Lower leg skin (tissue), 4 donors: ENCODE results near the gene RBM47. TPM values are rescaled to one million over a fixed set of nuclear protein-coding genes. Genes with fewer than 3 reads are reported as not detected.

Experiments
- DNase-seq, 2 donors: peaks; one replicate each; pipeline ENCODE4 v3.0.0-alpha.2; 2019; ENCODE audit warnings: low spot score in 2 of 2
- H3K4me3 ChIP-seq: fragments of 200-600 bp; sonication (generic); 2 replicates; pipeline ENCODE4 v1.5.1; 2017; ENCODE audit warnings: mild to moderate bottlenecking, low read depth; ENCODE audit not compliant: poor library complexity, severe bottlenecking
- POLR2A ChIP-seq, 2 donors: fragments of 450-650 bp; IDR thresholded peaks; one replicate each; pipeline ENCODE4 v1.6.1; 2016 to 2017; ENCODE audit warnings: antibody characterized with exemption in 2 of 2, mild to moderate bottlenecking in 1 of 2, moderate library complexity in 1 of 2
- WGBS, 2 donors: methylation state at CpG; one replicate each; pipeline ENCODE4 v1.1.5; 2018; 5-methylcytosine and 5-hydroxymethylcytosine counted together
- intact Hi-C: fragments of 100-400 bp; cut with DNase I; formaldehyde crosslinking; loops from one replicate; pipeline ENCODE4 v1.15.0; 2023; ENCODE audit warnings: low total_unique reads
- total RNA-seq, 4 donors: library from RNA; depleted of rRNA; stranded (reverse); fragments of >200 nt; gene quantifications; one replicate each; pipeline ENCODE4 v1.1.0, GENCODE V29; 2016
- TF ChIP-seq, protein P1 (sequence below), 3 donors: fragments of 450-650 bp; IDR thresholded peaks; one replicate each; pipeline ENCODE4 v1.5.1; 2016; ENCODE audit warnings: antibody characterized with exemption in 3 of 3, mild to moderate bottlenecking in 3 of 3, moderate library complexity in 2 of 3

Gene RBM47
- total RNA-seq, 4 donors from 2014 or later = 38.4 to 73.8 (median 46.9) TPM

DNA sequence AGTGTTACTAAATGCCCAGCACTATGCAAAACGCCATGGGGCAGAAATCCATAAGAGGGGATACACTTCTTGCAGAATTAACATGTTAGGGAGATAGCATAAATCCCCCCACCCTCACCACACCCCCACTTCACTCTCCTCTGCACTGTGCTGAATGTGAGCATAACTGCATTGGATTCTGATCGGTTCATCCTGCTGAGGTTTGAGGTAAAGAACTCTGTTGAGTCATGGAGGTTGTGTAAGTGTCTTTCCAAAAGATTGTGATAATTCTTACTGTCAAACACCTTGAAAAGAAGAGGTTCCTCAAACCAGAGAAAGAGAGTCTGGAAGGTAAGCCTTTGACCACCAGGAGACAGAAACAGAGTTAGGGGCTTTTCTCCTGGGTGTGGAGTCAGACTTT lies 43.6 kb downstream of the RBM47 start:
- no peak overlapping the region for H3K4me3 ChIP-seq
- TF ChIP-seq, protein P1, sequence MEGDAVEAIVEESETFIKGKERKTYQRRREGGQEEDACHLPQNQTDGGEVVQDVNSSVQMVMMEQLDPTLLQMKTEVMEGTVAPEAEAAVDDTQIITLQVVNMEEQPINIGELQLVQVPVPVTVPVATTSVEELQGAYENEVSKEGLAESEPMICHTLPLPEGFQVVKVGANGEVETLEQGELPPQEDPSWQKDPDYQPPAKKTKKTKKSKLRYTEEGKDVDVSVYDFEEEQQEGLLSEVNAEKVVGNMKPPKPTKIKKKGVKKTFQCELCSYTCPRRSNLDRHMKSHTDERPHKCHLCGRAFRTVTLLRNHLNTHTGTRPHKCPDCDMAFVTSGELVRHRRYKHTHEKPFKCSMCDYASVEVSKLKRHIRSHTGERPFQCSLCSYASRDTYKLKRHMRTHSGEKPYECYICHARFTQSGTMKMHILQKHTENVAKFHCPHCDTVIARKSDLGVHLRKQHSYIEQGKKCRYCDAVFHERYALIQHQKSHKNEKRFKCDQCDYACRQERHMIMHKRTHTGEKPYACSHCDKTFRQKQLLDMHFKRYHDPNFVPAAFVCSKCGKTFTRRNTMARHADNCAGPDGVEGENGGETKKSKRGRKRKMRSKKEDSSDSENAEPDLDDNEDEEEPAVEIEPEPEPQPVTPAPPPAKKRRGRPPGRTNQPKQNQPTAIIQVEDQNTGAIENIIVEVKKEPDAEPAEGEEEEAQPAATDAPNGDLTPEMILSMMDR (IDR thresholded peaks at IDR 0.05) = no peak
- intact Hi-C loops = no loop called here
- DNase-seq = no peak
- WGBS, 2 donors = 66 to 82% methylated on average over 2 of the region's 2 CpGs

DNA sequence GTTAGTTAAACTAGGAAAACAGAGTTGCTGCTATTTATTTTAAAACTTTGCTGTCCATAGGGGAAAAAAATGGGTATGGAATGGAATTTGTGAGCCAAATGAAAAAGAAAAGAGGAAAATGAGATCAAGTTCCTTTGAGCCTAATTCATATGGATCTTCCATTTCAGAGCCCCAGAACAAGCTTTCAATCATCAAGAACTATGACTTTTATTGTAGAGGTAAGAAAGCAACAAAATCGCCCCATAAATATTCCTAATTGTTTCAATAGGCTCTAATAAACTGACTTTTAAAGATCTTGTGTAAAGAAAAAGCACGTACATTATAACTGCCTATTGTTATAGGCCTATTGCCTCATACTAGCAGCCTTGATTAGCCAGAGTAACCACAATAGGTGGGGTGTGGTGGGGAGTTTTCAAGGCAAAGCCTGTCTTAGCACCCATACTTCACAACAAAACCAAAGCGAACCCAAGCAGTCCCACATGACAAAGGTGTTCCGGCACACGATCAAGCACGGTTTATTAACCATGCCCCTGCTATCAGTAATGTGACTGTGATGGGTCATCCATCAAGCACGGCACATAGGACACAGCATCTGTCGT lies 44.4 kb downstream of the RBM47 start:
- 61 to 83% methylated on average over 8 of the region's 8 CpGs for WGBS, 2 donors
- no peak for TF ChIP-seq POLR2A (IDR thresholded peaks at IDR 0.05)
- TF ChIP-seq, protein P1 (IDR thresholded peaks at IDR 0.05) = no peak
- intact Hi-C loops = no loop called here
- no peak overlapping the region for H3K4me3 ChIP-seq
- no peak for DNase-seq

DNA sequence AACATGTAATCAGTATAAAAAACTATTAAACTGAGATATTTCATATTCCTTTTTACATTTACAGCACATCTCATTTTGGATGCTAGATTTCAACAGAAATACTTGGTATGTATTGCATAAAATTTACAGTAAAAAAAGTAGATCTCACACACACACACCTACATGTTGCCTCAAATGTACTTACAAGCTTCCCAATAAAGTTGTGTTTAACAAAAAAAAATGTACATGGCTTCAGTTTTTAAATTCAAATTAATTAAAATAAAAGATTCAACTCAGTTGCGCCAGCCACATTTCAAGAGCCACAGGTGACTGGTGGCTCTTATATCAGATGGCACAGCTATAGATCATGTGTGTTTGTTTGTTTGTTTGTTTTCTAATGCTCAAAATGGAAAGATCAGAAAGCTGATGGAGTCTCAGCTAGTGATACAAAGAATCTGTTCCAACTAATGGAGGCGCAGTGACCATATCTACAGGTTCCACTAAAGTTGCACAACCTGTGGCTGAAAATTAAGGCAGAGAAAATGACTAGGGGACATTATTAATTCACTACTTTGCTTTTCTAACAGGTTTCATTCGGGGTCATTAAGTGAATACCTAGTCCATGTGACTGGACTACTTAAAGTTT lies 45.0 kb downstream of the RBM47 start:
- 92 to 96% methylated on average over 3 of the region's 3 CpGs for WGBS, 2 donors
- H3K4me3 ChIP-seq = no peak overlapping the region
- no peak for DNase-seq
- TF ChIP-seq POLR2A (IDR thresholded peaks at IDR 0.05) = no peak
- TF ChIP-seq, protein P1 (IDR thresholded peaks at IDR 0.05) = no peak
- intact Hi-C loops = no loop called here

DNA sequence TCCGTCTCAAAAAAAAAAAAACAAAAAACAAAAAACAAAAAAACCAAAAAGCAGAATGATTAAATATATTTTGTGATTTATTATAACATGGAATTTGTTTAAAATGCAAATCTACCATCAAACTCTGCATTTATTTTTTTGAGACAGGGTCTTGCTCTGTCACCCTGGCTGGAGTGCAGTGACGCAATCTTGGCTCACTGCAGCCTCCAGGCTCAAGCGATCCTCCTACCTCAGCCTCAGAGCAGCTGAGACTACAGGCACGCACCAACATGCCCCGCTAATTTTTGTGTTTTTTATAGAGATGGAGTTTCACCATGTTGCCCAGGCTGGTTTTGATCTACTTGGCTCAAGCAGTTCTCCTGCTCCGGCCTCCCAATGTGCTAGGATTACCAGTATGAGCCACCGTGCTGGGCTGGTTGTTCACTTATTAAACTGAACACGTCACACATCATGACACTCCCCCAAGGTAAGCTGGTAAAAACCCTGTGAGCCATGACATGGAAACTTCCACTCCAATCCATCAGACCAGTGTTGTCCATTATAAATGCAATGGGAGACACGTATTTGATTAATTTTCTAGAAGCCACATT lies 45.7 kb downstream of the RBM47 start:
- DNase-seq = no peak
- intact Hi-C loops = no loop called here
- TF ChIP-seq POLR2A (IDR thresholded peaks at IDR 0.05) = no peak
- TF ChIP-seq, protein P1 (IDR thresholded peaks at IDR 0.05) = no peak
- H3K4me3 ChIP-seq = no peak overlapping the region
- 91% methylated on average over 9 of the region's 9 CpGs for WGBS, 2 donors

DNA sequence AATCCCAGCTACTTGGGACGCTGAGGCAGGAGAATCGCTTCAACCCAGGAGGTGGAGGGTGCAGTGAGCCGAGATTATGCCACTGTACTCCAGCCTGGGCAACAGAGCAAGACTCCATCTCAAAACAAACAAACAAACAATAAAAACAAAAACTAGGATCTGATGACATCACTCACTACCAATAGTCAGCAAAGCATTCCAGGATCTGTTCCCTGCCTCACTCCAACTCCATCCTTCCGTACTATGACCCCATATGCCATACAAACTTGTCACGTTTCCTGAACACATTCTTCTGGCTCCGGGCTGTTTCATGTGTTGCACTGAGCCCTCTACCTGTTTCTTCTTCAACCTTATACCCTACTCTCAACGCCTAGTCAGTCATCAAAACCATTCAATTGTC lies 47.3 kb downstream of the RBM47 start:
- no peak overlapping the region for H3K4me3 ChIP-seq
- intact Hi-C loops = no loop called here
- TF ChIP-seq, protein P1 (IDR thresholded peaks at IDR 0.05) = no peak
- TF ChIP-seq POLR2A (IDR thresholded peaks at IDR 0.05) = no peak
- DNase-seq = peak in 1 of 2 donors; percentile 26
- WGBS, 2 donors = 89 to 96% methylated on average over 7 of the region's 7 CpGs
